Esophagus muscularis mucosa (tissue), 4 donors: ENCODE measurements around the gene AOAH.

ENCODE experiments used
- CTCF ChIP-seq, 3 experiments: fragments of 200-600 bp in 2 of 3; fragments of 450-650 bp in 1 of 3; sonication (generic) in 2 of 3; IDR thresholded peaks; one replicate each; pipeline ENCODE4 v1.5.1; 2017 to 2019; ENCODE audit warnings: antibody characterized with exemption in 3 of 3, mild to moderate bottlenecking in 2 of 3, moderate library complexity in 1 of 3
- EP300 ChIP-seq: sonication (generic); formaldehyde crosslinking; IDR thresholded peaks from one replicate; pipeline ENCODE4 v1.6.1; 2017; ENCODE audit warnings: antibody characterized with exemption
- POLR2A ChIP-seq: fragments of 450-650 bp; IDR thresholded peaks from one replicate; pipeline ENCODE4 v1.6.1; 2017; ENCODE audit warnings: antibody characterized with exemption, moderate library complexity, mild to moderate bottlenecking, low read depth
- POLR2AphosphoS5 ChIP-seq, 2 donors: sonication (generic); formaldehyde crosslinking; IDR thresholded peaks; one replicate each; pipeline ENCODE4 v1.6.1; 2017; ENCODE audit warnings: antibody characterized with exemption in 2 of 2

- no peak for TF ChIP-seq CTCF (IDR thresholded peaks at IDR 0.05)
- TF ChIP-seq POLR2A, result no peak
- TF ChIP-seq EP300, result no peak
- no peak for TF ChIP-seq POLR2AphosphoS5 (IDR thresholded peaks at IDR 0.05)
Measured at GRCh38 chr7:36605261-36606051, 118.8 kb downstream of the AOAH start.
